HG03571 (cell line): ENCODE data around the gene FIP1L1.

Experiments used
- ATAC-seq: cut with Tn5 transposase; IDR thresholded peaks from one replicate; pipeline ENCODE4 v1.9.1; 2021; ENCODE audit not compliant: unreplicated experiment

FIP1L1 gene

DNA sequence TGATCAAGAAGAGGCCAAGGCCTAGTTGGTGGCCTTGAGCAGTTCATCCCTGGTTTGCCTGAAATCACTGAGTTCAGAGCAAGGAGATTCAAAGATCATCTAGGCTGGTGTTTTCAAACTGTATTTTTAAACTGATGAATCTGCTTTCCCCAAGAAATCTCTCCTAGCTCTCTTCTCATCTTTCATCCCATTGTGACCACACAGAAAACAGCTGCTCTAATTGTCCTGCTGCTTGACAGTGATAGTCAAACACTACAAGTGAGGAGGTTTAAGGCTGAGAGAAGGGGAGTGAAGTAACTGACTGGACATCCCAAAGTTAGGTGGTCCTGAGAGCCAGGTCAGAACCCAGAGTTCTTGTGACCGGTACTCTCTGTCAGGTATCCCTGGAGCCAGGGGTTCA is 122.3 kb downstream of the FIP1L1 start:
- no peak for ATAC-seq

DNA sequence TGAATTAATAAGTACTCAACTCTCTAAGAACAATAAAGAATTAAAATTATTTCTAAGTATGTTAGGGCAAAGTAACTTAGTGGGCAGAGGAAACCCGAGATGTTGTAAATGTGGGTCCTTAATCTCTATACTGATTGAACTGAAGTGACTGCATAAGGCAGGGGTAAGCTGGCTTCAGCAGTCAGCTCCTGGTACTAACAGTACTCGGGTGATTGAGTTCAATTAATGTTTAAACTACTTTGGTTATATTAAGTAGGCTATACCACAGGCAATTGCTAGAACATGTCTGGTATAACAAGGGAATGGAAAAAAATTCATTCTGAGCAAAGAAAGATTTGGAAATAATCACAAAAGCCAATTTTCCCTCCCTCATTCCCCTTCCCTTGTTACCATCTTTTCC is 123.1 kb downstream of the FIP1L1 start:
- ATAC-seq, result no peak

DNA sequence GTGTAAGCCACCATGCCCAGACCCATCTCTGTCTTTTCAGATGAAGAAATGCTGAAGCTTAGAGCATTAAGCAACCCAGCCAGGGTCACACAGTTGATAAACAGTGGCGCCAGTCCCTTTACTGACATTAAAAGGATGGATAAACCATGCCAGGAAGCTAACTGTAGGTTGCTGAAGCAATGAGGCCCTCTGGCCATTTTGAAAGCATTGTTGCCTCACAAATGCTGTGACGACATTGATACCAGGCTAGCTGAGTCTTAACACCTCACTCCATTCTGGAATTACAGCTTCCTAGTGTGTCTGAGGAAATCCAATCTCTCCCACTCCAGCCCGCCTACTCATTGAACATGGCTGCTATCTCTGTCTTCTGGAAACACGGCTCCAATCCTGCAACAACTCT is 124.1 kb downstream of the FIP1L1 start:
- no peak for ATAC-seq

DNA sequence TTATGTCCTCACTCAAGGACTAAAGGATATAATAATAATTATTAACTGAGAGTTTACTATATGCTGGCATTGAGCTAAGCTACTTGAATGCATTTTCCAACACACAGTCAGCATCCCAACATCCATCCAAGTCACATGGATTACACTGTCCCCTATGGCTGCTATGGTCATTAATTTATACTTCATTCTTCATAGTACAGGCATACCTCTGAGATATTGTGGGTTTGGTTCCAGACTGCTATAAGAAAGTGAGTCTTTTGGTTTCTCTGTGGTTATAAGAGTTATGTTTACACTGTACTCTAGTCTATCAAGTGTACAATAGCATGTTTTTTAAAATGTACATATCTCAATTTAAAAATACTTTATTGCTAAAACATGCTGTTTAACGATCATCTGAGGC is 124.7 kb downstream of the FIP1L1 start:
- no peak for ATAC-seq

DNA sequence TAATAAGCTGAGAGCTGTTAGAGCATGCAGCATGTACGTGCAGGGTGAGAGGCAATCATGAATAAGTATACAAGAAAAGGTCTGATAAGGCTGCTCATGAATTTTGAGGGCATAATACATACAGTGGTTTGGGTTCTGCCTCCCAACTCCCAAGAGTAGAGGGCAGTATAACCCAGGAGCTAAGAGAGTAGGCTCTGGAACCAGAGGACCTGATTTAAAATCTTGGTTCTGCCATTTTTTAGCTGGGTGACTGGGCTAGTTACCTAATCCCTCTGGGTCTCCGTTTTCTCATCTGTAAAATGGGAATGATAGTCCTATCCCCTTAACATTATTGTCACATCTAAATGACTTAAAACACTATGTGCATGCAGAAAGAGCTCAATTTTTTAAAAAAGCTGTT is 128.5 kb downstream of the FIP1L1 start:
- ATAC-seq, result no peak

DNA sequence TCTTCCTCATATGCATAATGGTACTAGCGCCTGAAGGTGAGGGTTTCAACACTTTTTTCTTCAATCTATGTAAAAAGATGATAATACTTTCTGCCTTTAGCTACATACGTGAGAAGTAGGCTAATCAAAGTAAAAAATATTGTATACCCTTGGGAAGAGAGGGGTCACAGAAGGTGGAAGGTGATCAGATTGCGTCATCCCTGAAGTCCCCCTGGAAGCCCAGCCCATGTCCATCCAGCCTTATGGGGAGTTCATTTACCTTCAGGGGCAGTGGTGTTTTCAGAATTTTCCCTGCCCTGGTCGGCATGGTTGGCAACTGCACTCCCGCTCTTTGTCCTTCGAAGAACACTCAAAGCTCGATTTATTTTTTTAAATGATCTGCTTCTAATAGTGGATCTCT is 129.6 kb downstream of the FIP1L1 start:
- no peak for ATAC-seq

DNA sequence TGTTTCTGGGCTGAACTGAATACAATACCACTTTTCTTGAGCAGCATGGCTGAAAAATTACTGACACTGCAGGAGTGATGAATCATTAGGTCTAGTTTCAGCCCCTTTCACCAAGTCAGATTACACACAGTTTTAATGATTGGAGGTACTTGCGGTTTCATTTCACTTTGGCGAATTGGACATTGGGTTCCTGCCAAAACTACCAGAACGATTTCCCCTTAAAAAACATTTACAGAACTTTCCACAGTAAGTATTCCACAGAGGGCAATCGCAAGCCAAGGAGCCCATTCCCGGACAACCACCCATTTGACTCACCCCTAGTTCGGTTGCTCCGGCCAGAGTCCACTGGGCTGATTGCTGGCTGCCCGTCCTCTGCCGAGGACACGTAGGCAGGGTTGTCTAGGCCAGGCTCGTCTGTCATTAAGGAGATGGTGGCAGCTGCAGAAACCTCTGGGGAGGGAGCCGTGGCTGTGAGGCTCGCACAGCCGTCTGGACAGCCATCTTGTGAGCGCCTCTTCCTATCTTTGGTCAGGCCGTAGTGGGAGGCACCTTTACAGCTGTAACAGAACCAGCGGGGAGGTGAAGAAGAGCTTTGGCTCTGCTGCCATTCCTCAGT is 130.3 kb downstream of the FIP1L1 start:
- ATAC-seq, result no peak

DNA sequence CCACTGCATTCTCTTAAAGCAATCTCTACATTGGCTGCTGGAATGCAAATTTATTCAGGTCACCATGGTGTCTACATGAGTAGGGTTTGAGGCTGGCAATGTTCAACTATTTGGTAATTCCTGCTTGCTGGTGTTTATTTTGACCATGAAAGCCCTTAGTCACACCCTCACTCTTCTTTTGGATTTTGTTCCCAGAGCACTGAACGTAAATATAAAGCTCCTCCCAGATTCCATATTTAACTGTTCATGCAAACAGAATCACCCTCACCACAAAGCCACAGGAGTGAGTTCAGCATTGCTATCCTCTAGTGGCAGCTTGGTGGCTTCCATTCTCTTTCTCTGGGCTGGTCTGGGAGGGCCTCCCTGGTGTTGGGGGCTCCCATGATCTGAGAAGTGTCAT is 131.0 kb downstream of the FIP1L1 start:
- ATAC-seq, result no peak

DNA sequence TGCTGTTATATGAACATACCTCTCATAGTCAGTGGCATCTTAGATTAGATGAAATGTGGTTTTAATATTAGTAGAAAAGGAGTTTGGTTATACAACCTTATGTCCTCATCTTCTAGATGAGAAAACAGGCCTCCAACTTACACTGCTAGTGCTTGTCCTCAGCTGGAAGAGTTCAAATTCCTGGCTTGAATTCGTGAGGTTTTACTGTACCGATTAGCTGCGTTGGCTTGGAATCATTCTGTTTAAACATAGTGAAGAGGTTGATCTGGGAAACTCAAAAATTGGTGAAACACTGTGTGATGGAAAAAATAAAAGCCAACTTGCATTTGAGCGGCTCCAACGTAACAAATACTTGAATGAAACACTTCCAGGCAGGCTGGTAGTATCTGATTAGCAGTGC is 132.9 kb downstream of the FIP1L1 start:
- no peak for ATAC-seq
